HCT116 (cell line): ENCODE measurements around the gene NKAP.

Experiments
- EGR1 ChIP-seq: IDR thresholded peaks from 2 replicates; pipeline ENCODE4 v1.6.1; 2012; ENCODE audit warnings: low read depth
- ELF1 ChIP-seq: IDR thresholded peaks from 2 replicates; pipeline ENCODE4 v1.6.1; 2012; ENCODE audit warnings: low read depth, borderline replicate concordance
- EZH2 ChIP-seq: fragments of 200-600 bp; sonication (generic); IDR thresholded peaks from 2 replicates; pipeline ENCODE4 v1.6.1; 2017; ENCODE audit warnings: antibody characterized with exemption, mixed run types
- MAX ChIP-seq: IDR thresholded peaks from 2 replicates; pipeline ENCODE4 v1.6.1; 2012
- POLR2A ChIP-seq: IDR thresholded peaks from 2 replicates; pipeline ENCODE4 v1.7.0; 2011; ENCODE audit warnings: borderline replicate concordance; ENCODE audit not compliant: insufficient read depth, insufficient read length; ENCODE audit errors: extremely low read depth
- POLR2AphosphoS5 ChIP-seq: IDR thresholded peaks from 2 replicates; pipeline ENCODE4 v1.6.1; 2011; ENCODE audit warnings: mild to moderate bottlenecking, low read depth, low read length, moderate library complexity
- RAD21 ChIP-seq: IDR thresholded peaks from 2 replicates; pipeline ENCODE4 v1.6.1; 2012; ENCODE audit warnings: low read depth, mild to moderate bottlenecking
- REST ChIP-seq: IDR thresholded peaks from 2 replicates; pipeline ENCODE4 v1.6.1; 2012; ENCODE audit warnings: low read depth
- ZFX ChIP-seq: fragments of 450-650 bp; IDR thresholded peaks from 2 replicates; pipeline ENCODE4 v1.6.1; 2017
- ZNF274 ChIP-seq: fragments of 200-500 bp; sonication (Bioruptor generic); IDR thresholded peaks from 2 replicates; pipeline ENCODE4 v1.6.1; 2014; ENCODE audit warnings: mild to moderate bottlenecking, low read depth, low read length, inconsistent platforms
- TF ChIP-seq, protein P1 (sequence below), 3 experiments: fragments of 200-600 bp in 1 of 3; sonication (generic) in 1 of 3; IDR thresholded peaks in 2 of 3; conservative IDR thresholded peaks in 1 of 3; 2 replicates each; pipeline ENCODE4 v1.5.1; 2012 to 2017; ENCODE audit warnings: low read depth in 2 of 3, low read length in 2 of 3, antibody characterized with exemption in 1 of 3, borderline replicate concordance in 1 of 3, control low read depth in 1 of 3, mild to moderate bottlenecking in 1 of 3, mixed read lengths in 1 of 3, mixed run types in 1 of 3, moderate library complexity in 1 of 3; ENCODE audit not compliant: insufficient read depth in 1 of 3
- TF ChIP-seq, protein P2 (sequence below): IDR thresholded peaks from 2 replicates; pipeline ENCODE4 v1.6.1; 2012

DNA sequence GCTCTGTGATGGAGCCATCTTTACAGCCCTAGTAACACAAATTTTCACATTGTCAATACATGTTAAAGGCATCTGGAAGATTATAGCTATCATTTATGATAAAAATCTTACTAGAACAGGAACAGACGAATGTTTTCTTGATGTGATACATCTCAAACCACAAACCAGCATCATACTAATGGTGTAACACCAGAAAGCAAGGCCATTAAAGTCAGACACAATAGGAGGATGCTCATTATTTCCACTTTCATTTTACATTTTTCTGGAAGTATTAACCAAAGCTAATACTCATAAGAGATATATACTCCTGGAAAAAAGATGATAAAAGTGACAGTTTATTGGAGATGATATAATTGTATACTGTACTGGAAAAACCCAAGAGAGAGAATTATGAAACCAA, 42.6 kb downstream of the NKAP start:
- TF ChIP-seq EGR1 (no peak), EZH2 (no peak), REST (no peak), POLR2AphosphoS5 (no peak), POLR2A (no peak), MAX (no peak), RAD21 (no peak), ZNF274 (no peak), ELF1 (no peak), ZFX (no peak)
- TF ChIP-seq, protein P1, sequence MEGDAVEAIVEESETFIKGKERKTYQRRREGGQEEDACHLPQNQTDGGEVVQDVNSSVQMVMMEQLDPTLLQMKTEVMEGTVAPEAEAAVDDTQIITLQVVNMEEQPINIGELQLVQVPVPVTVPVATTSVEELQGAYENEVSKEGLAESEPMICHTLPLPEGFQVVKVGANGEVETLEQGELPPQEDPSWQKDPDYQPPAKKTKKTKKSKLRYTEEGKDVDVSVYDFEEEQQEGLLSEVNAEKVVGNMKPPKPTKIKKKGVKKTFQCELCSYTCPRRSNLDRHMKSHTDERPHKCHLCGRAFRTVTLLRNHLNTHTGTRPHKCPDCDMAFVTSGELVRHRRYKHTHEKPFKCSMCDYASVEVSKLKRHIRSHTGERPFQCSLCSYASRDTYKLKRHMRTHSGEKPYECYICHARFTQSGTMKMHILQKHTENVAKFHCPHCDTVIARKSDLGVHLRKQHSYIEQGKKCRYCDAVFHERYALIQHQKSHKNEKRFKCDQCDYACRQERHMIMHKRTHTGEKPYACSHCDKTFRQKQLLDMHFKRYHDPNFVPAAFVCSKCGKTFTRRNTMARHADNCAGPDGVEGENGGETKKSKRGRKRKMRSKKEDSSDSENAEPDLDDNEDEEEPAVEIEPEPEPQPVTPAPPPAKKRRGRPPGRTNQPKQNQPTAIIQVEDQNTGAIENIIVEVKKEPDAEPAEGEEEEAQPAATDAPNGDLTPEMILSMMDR (IDR thresholded peaks at IDR 0.05 in 2 of 3, conservative IDR thresholded peaks at IDR 0.05 in 1 of 3; ENCODE audit: borderline replicate concordance in 1 of 3, insufficient read depth in 1 of 3, low read depth in 2 of 3, low read length in 2 of 3), result no peak
- TF ChIP-seq, protein P2, sequence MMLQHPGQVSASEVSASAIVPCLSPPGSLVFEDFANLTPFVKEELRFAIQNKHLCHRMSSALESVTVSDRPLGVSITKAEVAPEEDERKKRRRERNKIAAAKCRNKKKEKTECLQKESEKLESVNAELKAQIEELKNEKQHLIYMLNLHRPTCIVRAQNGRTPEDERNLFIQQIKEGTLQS, result no peak
